Astrocyte (in vitro differentiated cells and primary cell): ENCODE measurements around the gene MAP2.

Source experiments
- EZH2 ChIP-seq: IDR thresholded peaks from 2 replicates; pipeline ENCODE4 v1.6.1; 2012; ENCODE audit warnings: mild to moderate bottlenecking, low read length, inconsistent platforms; ENCODE audit not compliant: insufficient read depth
- TF ChIP-seq, protein P1 (sequence below): IDR thresholded peaks from 2 replicates; pipeline ENCODE4 v1.5.1; 2011; ENCODE audit warnings: low read depth, mild to moderate bottlenecking, inconsistent platforms, low read length, moderate library complexity; ENCODE audit not compliant: insufficient read depth

- TF ChIP-seq, protein P1, sequence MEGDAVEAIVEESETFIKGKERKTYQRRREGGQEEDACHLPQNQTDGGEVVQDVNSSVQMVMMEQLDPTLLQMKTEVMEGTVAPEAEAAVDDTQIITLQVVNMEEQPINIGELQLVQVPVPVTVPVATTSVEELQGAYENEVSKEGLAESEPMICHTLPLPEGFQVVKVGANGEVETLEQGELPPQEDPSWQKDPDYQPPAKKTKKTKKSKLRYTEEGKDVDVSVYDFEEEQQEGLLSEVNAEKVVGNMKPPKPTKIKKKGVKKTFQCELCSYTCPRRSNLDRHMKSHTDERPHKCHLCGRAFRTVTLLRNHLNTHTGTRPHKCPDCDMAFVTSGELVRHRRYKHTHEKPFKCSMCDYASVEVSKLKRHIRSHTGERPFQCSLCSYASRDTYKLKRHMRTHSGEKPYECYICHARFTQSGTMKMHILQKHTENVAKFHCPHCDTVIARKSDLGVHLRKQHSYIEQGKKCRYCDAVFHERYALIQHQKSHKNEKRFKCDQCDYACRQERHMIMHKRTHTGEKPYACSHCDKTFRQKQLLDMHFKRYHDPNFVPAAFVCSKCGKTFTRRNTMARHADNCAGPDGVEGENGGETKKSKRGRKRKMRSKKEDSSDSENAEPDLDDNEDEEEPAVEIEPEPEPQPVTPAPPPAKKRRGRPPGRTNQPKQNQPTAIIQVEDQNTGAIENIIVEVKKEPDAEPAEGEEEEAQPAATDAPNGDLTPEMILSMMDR: no peak
- no peak for TF ChIP-seq EZH2
These were observed 185.7 kb downstream of the MAP2 start for GRCh38 chr2:209609531-209609930.
